Psoas muscle (tissue), 8 donors: ENCODE data around the gene REV3L. TPM values are rescaled to one million over a fixed set of nuclear protein-coding genes. Genes with fewer than 3 reads are reported as not detected.

ENCODE experiments used
- ATAC-seq, 4 donors: fragments of 200-7000 bp; cut with Tn5 transposase; one replicate each; pipeline ENCODE4 v1.9.1; 2020; ENCODE audit warnings: moderate library complexity in 3 of 4, mild to moderate bottlenecking in 2 of 4
- DNase-seq, 2 donors: peaks; one replicate each; pipeline ENCODE4 v3.0.0-alpha.2; 2020
- H3K27ac ChIP-seq: fragments of 200-600 bp; one replicate; pipeline ENCODE4 v1.8.0; 2022
- H3K27me3 ChIP-seq, 3 donors: fragments of 200-600 bp in 1 of 3; one replicate each; pipeline versions ENCODE4 v1.6.1 to v1.8.0; 2013 to 2022; ENCODE audit warnings: low read length in 2 of 3, mild to moderate bottlenecking in 2 of 3, moderate library complexity in 1 of 3; ENCODE audit not compliant: insufficient read depth in 3 of 3
- H3K36me3 ChIP-seq, 2 donors: fragments of 200-600 bp in 1 of 2; one replicate each; pipeline versions ENCODE4 v1.6.1 to v1.8.0; 2013 to 2022; ENCODE audit warnings: low read depth in 1 of 2, mild to moderate bottlenecking in 1 of 2, moderate library complexity in 1 of 2; ENCODE audit not compliant: insufficient read depth in 1 of 2
- H3K4me1 ChIP-seq: fragments of 200-600 bp; one replicate; pipeline ENCODE4 v1.8.0; 2022
- H3K4me3 ChIP-seq: fragments of 200-600 bp; one replicate; pipeline ENCODE4 v1.8.0; 2022; ENCODE audit warnings: mild to moderate bottlenecking
- H3K9me3 ChIP-seq: fragments of 200-600 bp; one replicate; pipeline ENCODE4 v1.8.0; 2022
- CTCF ChIP-seq: fragments of 200-600 bp; IDR thresholded peaks from one replicate; pipeline ENCODE4 v1.8.0; 2022; ENCODE audit warnings: antibody characterized with exemption
- WGBS, 3 donors: extraction: QIAGEN DNeasy Blood & Tissue Kit; methylation state at CpG; one replicate each; pipeline versions ENCODE4 v1.1.6 to v1.1.7; 2013; 5-methylcytosine and 5-hydroxymethylcytosine counted together
- intact Hi-C, 2 donors: fragments of 100-400 bp; cut with DNase I; formaldehyde crosslinking; loops; one replicate each; pipeline versions ENCODE4 v1.11.0 to v1.14.2; 2022
- polyA plus RNA-seq, 3 donors: library from polyadenylated mRNA; stranded (reverse); fragments of 200-250 nt; gene quantifications; one replicate each; pipeline ENCODE4 v1.2.3, GENCODE V29; 2013
- total RNA-seq, 4 donors: library from RNA; stranded (reverse); fragmentation: NEBNext Ultra II Directional in 2 of 4; extraction: Animal tissue kit (Norgen Biotek cat#: 25700) in 2 of 4; gene quantifications; one replicate each; pipeline versions ENCODE4 v1.2.1 to v1.2.4, GENCODE V29; 2021 to 2023
- donor health status: healthy with polysubstance abuse.
- donor health status: DM: no; HTN: no; CAD: no; lungs with moderate emphysema.
- donor health status: Bipolar disorder and iron deficiency.
- donor health status: healthy.
- donor health status: DM: yes; HTN: yes; CAD: no.
- donor health status: DM: no; HTN: no; CAD: no.
- donor health status: DM: no; HTN: no; CAD: no.
- donor health status: DM: yes; HTN: yes; CAD: no.

The REV3L gene
- total and polyA plus RNA-seq, 7 donors, result 9.0 to 36.3 (median 18.8) TPM

- no peak for TF ChIP-seq CTCF
- H3K4me3 ChIP-seq, result no peak overlapping the region
- intact Hi-C loops, result no loop called here
Measured at GRCh38 chr6:111502154-111502553, 19.1 kb upstream of the REV3L start.

GRCh38 chr6:111499269-111499793 is 16.3 kb upstream of the REV3L start:
- H3K36me3 ChIP-seq, result no peaks in the 10 kb centered on the region
- H3K27ac ChIP-seq, result no peak overlapping the region
- 78 to 97% (median 93%) methylated on average over 2 of the region's 2 CpGs for WGBS, 3 donors
- no peak overlapping the region for H3K4me3 ChIP-seq
- no peak for TF ChIP-seq CTCF
- H3K27me3 ChIP-seq, result no peaks in the 10 kb centered on the region
- DNase-seq, result no peak
- H3K4me1 ChIP-seq, result no peaks in the 10 kb centered on the region
- intact Hi-C loops, result no loop called here
- H3K9me3 ChIP-seq, result no peaks in the 10 kb centered on the region
- ATAC-seq, result no peak

More at GRCh38 chr6:111502154-111502553, 19.1 kb upstream of the REV3L start:
- no peaks in the 10 kb centered on the region for H3K36me3 ChIP-seq
- no peaks in the 10 kb centered on the region for H3K27me3 ChIP-seq
- no peak overlapping the region for H3K27ac ChIP-seq
- H3K9me3 ChIP-seq, result no peaks in the 10 kb centered on the region
- 98 to 100% (median 99%) methylated on average over 2 of the region's 2 CpGs for WGBS, 3 donors
- no peak for ATAC-seq
- H3K4me1 ChIP-seq, result no peaks in the 10 kb centered on the region
- no peak for DNase-seq

- Histone ChIP-seq H3K27me3 (no peaks in the 10 kb centered on the region), H3K4me3 (no peak overlapping the region), H3K36me3 (no peaks in the 10 kb centered on the region), H3K4me1 (no peaks in the 10 kb centered on the region), H3K9me3 (no peaks in the 10 kb centered on the region), H3K27ac (no peak overlapping the region)
- 92 to 95% (median 92%) methylated on average over 2 of the region's 2 CpGs for WGBS, 3 donors
- intact Hi-C loops, result no loop called here
- no peak for DNase-seq
- no peak for TF ChIP-seq CTCF
- ATAC-seq, result no peak
Measured at GRCh38 chr6:111494951-111495635, 12.1 kb upstream of the REV3L start.

GRCh38 chr6:111492499-111492898 is 9.5 kb upstream of the REV3L start:
- no peak for TF ChIP-seq CTCF
- 96 to 100% (median 96%) methylated on average over 2 of the region's 2 CpGs for WGBS, 3 donors
- H3K9me3 ChIP-seq, result no peaks in the 10 kb centered on the region
- intact Hi-C loops, result no loop called here
- H3K36me3 ChIP-seq, result peaks cover 0 to 6% of the 10 kb centered on the region in 2 donors
- no peak overlapping the region for H3K27ac ChIP-seq
- H3K4me3 ChIP-seq, result no peak overlapping the region
- H3K4me1 ChIP-seq, result peaks cover 3% of the 10 kb centered on the region
- DNase-seq (no peak), ATAC-seq (no peak)
- no peaks in the 10 kb centered on the region for H3K27me3 ChIP-seq
